HUDEP-2 (cell line): ENCODE data around the gene COL4A2.

ENCODE experiments used
- DNase-seq, 76 experiments: peaks; one replicate each; lab custom pipeline; 2025; ENCODE audit not compliant: unreplicated experiment in 76 of 76; lab: John Stamatoyannopoulos, UW

COL4A2 gene

GRCh38 chr13:110503037-110503901 lies 196.2 kb downstream of the COL4A2 start:
- DNase-seq: no peak

- no peak for DNase-seq
These were observed 197.0 kb downstream of the COL4A2 start for GRCh38 chr13:110503979-110504499.

DNA sequence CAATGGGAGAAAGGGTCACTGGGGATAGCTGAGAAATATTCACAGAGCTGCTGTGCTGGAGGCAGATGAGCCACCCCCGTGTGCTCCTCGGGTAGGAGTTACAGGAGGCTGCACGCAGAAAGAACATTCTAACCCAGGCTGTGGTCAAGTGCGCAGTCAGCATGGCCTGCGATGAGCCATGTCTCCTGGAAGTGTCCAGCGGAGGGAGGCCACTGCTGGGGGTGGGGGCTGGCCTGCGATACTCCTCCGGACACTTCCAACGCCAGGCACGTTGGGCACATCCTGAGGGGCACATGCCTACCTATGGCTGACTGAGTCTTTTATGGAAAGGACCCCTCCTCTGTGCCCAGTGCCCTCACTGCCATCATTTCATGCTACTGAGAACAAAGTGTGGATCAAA lies 198.5 kb downstream of the COL4A2 start:
- no peak for DNase-seq

GRCh38 chr13:110506396-110506795 lies 199.3 kb downstream of the COL4A2 start:
- no peak for DNase-seq

DNA sequence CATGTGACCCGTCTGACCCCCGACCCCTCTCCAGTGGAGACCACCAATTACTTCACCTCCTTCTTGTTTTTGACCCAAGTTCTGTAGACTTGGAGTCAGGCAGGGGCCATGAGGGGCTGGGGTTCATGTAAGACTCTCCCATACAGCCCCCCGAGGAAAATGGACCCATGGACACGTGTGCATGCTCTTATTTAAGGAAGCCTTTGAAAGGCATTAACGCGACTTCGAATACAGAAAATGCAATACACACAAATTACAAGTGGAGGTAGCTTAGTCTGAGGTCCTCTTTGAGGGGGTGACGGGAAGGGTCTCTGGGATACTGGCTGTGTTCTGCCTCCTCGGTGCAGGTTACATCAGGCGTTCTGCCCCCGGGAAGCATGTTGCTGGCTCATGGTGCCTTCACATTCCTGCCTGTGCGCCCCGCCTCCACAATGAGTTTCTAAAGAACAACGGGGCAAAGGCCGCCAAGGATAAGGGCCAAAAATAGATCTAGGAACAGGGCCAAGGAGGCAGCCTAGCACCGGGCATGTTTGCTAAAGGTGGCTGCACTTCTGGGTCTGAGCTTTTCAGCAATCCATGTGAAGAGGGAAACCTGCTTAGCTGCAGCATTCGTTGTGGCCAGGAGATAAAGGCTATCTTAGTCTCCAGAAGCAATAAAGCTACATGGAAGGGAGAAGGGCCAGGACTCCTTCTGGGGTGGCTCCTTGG lies 199.9 kb downstream of the COL4A2 start:
- DNase-seq: peak in 70 of 76 experiments; percentile 3 to 81 (median 45)

DNA sequence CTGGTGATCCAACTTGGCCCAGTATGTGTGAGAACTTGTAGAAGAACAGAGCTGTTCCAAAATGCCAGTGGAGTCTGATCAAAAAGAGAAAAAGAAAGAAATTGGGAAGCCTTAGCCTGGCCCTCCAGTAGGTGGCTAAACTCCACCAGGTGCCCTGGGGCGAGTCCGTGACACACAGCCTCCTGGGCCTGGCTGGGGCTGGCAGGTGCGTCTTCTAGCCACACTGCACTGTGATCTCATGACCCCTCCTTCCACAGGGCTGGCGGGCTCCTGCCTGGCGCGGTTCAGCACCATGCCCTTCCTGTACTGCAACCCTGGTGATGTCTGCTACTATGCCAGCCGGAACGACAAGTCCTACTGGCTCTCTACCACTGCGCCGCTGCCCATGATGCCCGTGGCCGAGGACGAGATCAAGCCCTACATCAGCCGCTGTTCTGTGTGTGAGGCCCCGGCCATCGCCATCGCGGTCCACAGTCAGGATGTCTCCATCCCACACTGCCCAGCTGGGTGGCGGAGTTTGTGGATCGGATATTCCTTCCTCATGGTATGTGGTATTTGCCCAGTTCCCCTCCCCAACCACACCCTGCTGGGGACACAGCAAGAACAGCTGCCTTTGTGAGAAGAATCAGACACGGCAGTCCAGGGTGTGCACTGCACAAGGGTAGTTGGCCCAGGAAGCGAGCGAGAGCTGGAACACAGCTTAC lies 200.7 kb downstream of the COL4A2 start:
- DNase-seq: peak in 1 of 76 experiments; percentile 16

- DNase-seq: no peak
These were observed 202.4 kb downstream of the COL4A2 start for GRCh38 chr13:110509478-110509926.

DNA sequence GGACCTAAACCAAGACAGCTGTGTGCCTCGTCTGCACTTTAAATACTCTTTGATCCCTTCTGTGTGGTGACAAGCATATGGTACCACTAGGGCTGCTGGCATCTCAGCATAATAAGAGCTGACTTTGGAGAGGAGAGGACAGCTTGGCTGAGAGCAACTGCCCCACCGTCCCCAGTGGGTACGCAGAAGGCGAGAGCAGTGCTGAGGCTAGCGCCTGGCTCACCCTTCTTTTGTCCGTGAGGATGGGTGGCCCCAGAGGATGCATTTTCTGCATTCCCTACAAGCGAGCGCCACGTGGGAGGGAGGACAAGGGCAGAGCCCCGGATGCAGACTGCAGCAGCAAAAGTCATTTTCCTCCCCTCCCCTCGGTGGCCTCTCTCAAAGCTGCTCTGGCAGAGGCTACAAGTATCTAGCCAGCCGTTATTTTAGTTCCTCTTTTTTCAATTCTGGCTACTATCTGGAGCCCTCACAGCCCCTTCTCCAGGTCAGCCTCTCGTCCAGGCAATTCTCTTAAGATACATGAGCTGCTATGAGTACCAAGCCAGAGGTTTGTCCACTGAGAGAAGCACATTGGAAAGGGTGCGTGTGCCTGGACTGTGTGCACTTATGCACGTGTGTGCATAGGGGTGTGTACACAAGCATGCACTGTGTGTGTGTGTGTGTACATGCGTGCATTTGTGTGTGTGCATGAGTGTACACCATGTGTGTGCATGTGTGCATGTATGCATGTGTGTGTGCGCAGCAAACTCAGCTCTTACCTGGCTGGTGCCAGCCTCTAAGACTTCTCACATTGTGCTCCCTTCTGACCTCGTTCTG lies 203.1 kb downstream of the COL4A2 start:
- peak in 58 of 76 experiments; percentile 3 to 78 (median 33) for DNase-seq

- DNase-seq: no peak
These were observed 204.6 kb downstream of the COL4A2 start for GRCh38 chr13:110511509-110512181.

GRCh38 chr13:110512198-110512740 lies 205.2 kb downstream of the COL4A2 start:
- DNase-seq: no peak

- DNase-seq: no peak
These were observed 209.4 kb downstream of the COL4A2 start for GRCh38 chr13:110516500-110516899.

DNA sequence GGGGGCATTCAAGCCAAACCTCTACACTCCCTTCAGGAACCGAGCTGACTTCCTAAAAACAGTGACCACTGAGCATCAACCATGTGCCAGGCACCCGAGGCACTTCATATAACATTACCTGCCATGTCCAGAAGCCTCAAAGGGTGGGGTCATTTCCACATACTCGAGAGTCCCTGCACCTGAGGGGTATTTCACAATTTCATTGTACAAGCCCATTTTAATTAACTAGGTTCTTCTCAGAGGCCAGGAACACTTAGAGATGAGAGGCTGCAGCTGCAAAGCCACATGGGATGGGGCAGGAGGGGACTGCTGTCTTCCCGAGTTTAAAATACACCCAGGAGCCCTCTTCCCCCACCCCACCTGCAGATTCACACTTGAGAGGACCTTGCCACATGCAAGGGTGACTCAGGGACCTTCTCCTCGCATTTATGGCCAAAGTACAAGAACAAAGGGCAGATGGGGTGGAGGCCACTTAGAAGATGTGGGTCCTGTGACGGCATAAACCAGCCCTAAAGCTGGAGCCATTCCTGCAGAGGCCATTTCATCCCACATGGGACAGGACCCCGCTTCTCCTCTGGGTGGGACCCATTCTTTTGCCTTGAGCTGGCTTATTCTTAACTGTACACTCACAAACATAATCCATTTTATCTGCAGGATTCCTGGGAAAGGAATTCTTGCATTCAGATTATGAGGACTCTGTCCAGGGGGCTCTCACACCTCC lies 210.6 kb downstream of the COL4A2 start:
- no peak for DNase-seq

DNA sequence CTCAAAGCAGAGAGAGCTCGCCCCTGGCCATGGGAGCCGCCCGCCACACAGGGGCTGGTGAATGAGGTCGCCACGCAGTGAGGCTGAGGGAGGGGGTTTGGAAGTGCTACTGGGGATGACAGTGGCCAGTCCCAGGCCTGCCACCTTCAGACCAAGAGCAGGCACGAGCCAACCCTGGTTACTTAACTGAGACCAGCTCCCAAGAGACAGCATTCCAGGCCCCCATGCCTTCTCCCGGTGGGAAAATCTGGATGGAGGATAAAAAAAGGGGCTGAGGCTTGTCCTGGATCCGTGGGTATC lies 211.1 kb downstream of the COL4A2 start:
- DNase-seq: no peak

- DNase-seq: no peak
These were observed 211.5 kb downstream of the COL4A2 start for GRCh38 chr13:110518571-110518970.

- DNase-seq: no peak
These were observed 212.0 kb downstream of the COL4A2 start for GRCh38 chr13:110519046-110519445.

DNA sequence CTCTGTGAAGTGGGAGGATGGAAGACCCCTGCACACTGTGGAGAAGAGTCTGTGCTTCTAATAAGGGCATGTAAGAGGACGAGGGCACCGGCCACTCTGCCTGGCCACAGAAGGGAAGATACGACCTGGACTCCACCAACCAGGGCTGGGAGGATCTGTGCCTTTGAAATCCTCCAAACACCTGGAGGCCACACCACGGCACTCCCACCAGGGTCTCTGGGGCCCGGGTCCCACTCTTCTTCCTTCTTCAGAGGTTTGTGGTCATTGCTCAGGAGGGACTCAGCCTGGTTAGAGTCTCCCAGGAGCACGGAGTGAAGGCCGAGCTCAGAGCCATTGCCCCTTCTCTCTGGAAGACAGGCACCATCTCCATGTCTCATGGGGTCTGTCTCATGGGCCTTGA lies 212.4 kb downstream of the COL4A2 start:
- no peak for DNase-seq

DNA sequence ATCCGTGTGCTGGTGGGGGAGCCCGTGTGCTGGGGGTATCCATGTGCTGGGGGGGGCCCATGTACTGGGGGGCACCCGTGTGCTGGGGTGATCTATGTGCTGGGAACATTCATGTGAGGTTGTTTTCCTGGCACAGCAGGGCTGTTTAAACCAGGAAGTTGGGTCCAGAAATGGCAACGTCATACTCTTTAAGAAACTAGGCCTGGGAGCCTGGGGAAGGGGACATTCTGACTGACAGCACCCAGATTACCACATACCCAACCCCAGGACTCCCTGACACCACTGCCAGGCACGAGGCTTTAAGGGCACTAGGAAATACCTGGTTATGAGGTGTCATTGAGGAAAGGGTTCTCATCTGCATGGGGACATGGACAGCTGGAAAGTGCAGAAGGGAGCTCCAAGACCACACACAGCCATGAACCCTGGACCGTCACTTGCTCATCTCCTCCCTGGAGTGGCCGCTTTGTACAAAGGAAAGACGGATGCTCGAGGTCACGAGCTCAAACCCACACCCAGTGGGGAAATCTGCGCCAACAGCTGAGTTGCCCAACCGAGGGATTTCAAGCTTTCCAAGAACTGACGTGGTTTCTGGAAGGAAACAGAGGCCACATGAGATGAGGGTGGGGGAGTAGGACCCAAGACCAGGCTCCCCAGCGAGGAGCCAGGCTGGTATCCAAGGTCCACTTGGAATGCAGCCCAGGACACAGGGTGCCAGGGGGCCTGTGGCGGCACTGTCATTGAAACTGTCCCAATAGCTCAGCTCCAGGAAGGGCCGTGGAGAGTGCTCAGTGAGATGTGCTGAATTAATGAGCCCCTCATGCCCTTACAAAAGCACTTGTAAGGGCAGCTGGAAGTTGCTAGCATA lies 213.6 kb downstream of the COL4A2 start:
- no peak for DNase-seq

GRCh38 chr13:110521296-110521680 lies 214.2 kb downstream of the COL4A2 start:
- DNase-seq: no peak
